ENCODE data around the gene WIZ. TPM values are rescaled to one million over a fixed set of nuclear protein-coding genes. Genes with fewer than 3 reads are reported as not detected.

WIZ gene
- polyA plus RNA-seq, 1 donor (not counting 4 experiments of a cell fraction or from before 2014, with no cell fraction given) = 5.1 TPM

GRCh38 chr19:15399635-15400034 is 50.1 kb downstream of the WIZ start:
- H4K20me1 ChIP-seq (ENCODE audit: control insufficient read depth, extremely low read depth, insufficient read depth, low read length) = peaks cover 7% of the 10 kb centered on the region
- no peaks in the 10 kb centered on the region for H3K27me3 ChIP-seq (ENCODE audit: control insufficient read depth, extremely low read depth, insufficient read depth, low read length)
- no peak overlapping the region for H3K4me3 ChIP-seq (ENCODE audit: control insufficient read depth in 2 of 3, extremely low read depth in 1 of 3, insufficient read depth in 2 of 3, low read depth in 1 of 3, low read length in 3 of 3)
- H3K36me3 ChIP-seq (ENCODE audit: control insufficient read depth in 2 of 2, extremely low read depth in 1 of 2, insufficient read depth in 2 of 2, low read length in 2 of 2) = peaks cover 55 to 60% of the 10 kb centered on the region in 2 experiments
- no peaks in the 10 kb centered on the region for H3K9me1 ChIP-seq (ENCODE audit: control insufficient read depth, extremely low read depth, insufficient read depth, low read length)
- H3K27ac ChIP-seq (ENCODE audit: control insufficient read depth, insufficient read depth, low read length) = no peak overlapping the region
- no peaks in the 10 kb centered on the region for H3K4me1 ChIP-seq (ENCODE audit: control insufficient read depth, extremely low read depth, insufficient read depth, low read length)
- H3K79me2 ChIP-seq (ENCODE audit: control insufficient read depth, insufficient read depth, low read length) = peaks cover 44% of the 10 kb centered on the region
- FAIRE-seq (no peak), DNase-seq (ENCODE audit: low read depth, low spot score) (no peak)
- dilution Hi-C loops (cut with MboI; ENCODE audit: extremely low pct_ligation_motif_present, low sequenced_read_pairs) = no loop called here
- H3K9ac ChIP-seq (ENCODE audit: control insufficient read depth, extremely low read depth, insufficient read depth, low read length) = no peak overlapping the region
- H3K9me3 ChIP-seq (ENCODE audit: control insufficient read depth, low read depth, low read length) = no peaks in the 10 kb centered on the region
- TF ChIP-seq EZH2 (IDR thresholded peaks at IDR 0.05; ENCODE audit: low read length) = no peak
- TF ChIP-seq CTCF (optimal IDR thresholded peaks at IDR 0.05 in 1 of 3, IDR thresholded peaks at IDR 0.05 in 1 of 3, conservative IDR thresholded peaks at IDR 0.05 in 1 of 3; ENCODE audit: extremely low read depth in 1 of 3, insufficient read depth in 2 of 3, low read length in 3 of 3) = no peak
- no peak overlapping the region for H3K4me2 ChIP-seq (ENCODE audit: control insufficient read depth, extremely low read depth, insufficient read depth, low read depth, low read length)
- H2AFZ ChIP-seq (ENCODE audit: control insufficient read depth, low read length) = no peak overlapping the region

GRCh38 chr19:15399234-15399515 is 50.6 kb downstream of the WIZ start:
- Histone ChIP-seq H3K4me1 (ENCODE audit: control insufficient read depth, extremely low read depth, insufficient read depth, low read length) (no peaks in the 10 kb centered on the region), H3K9me1 (ENCODE audit: control insufficient read depth, extremely low read depth, insufficient read depth, low read length) (no peaks in the 10 kb centered on the region), H3K4me2 (ENCODE audit: control insufficient read depth, extremely low read depth, insufficient read depth, low read depth, low read length) (no peak overlapping the region), H3K4me3 (ENCODE audit: control insufficient read depth in 2 of 3, extremely low read depth in 1 of 3, insufficient read depth in 2 of 3, low read depth in 1 of 3, low read length in 3 of 3) (no peak overlapping the region), H4K20me1 (ENCODE audit: control insufficient read depth, extremely low read depth, insufficient read depth, low read length) (peaks cover 7% of the 10 kb centered on the region), H3K79me2 (ENCODE audit: control insufficient read depth, insufficient read depth, low read length) (peaks cover 40% of the 10 kb centered on the region), H3K27ac (ENCODE audit: control insufficient read depth, insufficient read depth, low read length) (no peak overlapping the region), H3K9me3 (ENCODE audit: control insufficient read depth, low read depth, low read length) (no peaks in the 10 kb centered on the region), H3K27me3 (ENCODE audit: control insufficient read depth, extremely low read depth, insufficient read depth, low read length) (no peaks in the 10 kb centered on the region), H3K9ac (ENCODE audit: control insufficient read depth, extremely low read depth, insufficient read depth, low read length) (no peak overlapping the region), H3K36me3 (ENCODE audit: control insufficient read depth in 2 of 2, extremely low read depth in 1 of 2, insufficient read depth in 2 of 2, low read length in 2 of 2) (peaks cover 55 to 58% of the 10 kb centered on the region in 2 experiments), H2AFZ (ENCODE audit: control insufficient read depth, low read length) (no peak overlapping the region)
- TF ChIP-seq CTCF (optimal IDR thresholded peaks at IDR 0.05 in 1 of 3, IDR thresholded peaks at IDR 0.05 in 1 of 3, conservative IDR thresholded peaks at IDR 0.05 in 1 of 3; ENCODE audit: extremely low read depth in 1 of 3, insufficient read depth in 2 of 3, low read length in 3 of 3) (no peak), EZH2 (IDR thresholded peaks at IDR 0.05; ENCODE audit: low read length) (no peak)
- no peak for FAIRE-seq
- DNase-seq (ENCODE audit: low read depth, low spot score) = no peak
- dilution Hi-C loops (cut with MboI; ENCODE audit: extremely low pct_ligation_motif_present, low sequenced_read_pairs) = no loop called here
